Fibroblast of lung (primary cell): ENCODE data around the gene NCR3LG1. TPM values are rescaled to one million over a fixed set of nuclear protein-coding genes. Genes with fewer than 3 reads are reported as not detected.

Experiments used
- DNase-seq, 2 donors: peaks; one replicate each; pipeline versions ENCODE4 v3.0.0 to v3.0.0-alpha.2; 2010; ENCODE audit warnings: low read depth in 2 of 2
- H2AFZ ChIP-seq: 2 replicates; pipeline ENCODE4 v1.5.1; 2012; ENCODE audit warnings: low read length, control low read depth, inconsistent platforms
- H3K27ac ChIP-seq: 2 replicates; pipeline ENCODE4 v1.5.1; 2011; ENCODE audit warnings: low read length, control low read depth; ENCODE audit not compliant: insufficient read depth
- H3K27me3 ChIP-seq: 2 replicates; pipeline ENCODE4 v1.5.1; 2011; ENCODE audit warnings: mild to moderate bottlenecking, low read length; ENCODE audit not compliant: control insufficient read depth, insufficient read depth
- H3K36me3 ChIP-seq: 2 replicates; pipeline ENCODE4 v1.5.1; 2011; ENCODE audit warnings: low read length; ENCODE audit not compliant: control insufficient read depth, insufficient read depth
- H3K4me1 ChIP-seq: 2 replicates; pipeline ENCODE4 v1.5.1; 2011; ENCODE audit warnings: low read length; ENCODE audit not compliant: control insufficient read depth, insufficient read depth; ENCODE audit errors: extremely low read depth
- H3K4me2 ChIP-seq: 2 replicates; pipeline ENCODE4 v1.5.1; 2011; ENCODE audit warnings: low read length, control low read depth; ENCODE audit not compliant: insufficient read depth; ENCODE audit errors: extremely low read depth
- H3K4me3 ChIP-seq, 4 experiments: fragments of 200-600 bp in 1 of 4; sonication (generic) in 1 of 4; replicated peaks in 1 of 4; 2 replicates each; pipeline ENCODE4 v1.5.1; 2011 to 2016; ENCODE audit warnings: low read length in 4 of 4, low read depth in 3 of 4, mild to moderate bottlenecking in 3 of 4, control low read depth in 2 of 4, inconsistent platforms in 1 of 4, mixed read lengths in 1 of 4; ENCODE audit not compliant: insufficient read depth in 1 of 4; ENCODE audit errors: control extremely low read depth in 1 of 4
- H3K79me2 ChIP-seq: 2 replicates; pipeline ENCODE4 v1.5.1; 2012; ENCODE audit warnings: mild to moderate bottlenecking, low read length, inconsistent platforms; ENCODE audit not compliant: control insufficient read depth, insufficient read depth
- H3K9ac ChIP-seq: 2 replicates; pipeline ENCODE4 v1.5.1; 2011; ENCODE audit warnings: mild to moderate bottlenecking, low read length, control low read depth; ENCODE audit not compliant: insufficient read depth
- H3K9me3 ChIP-seq: 2 replicates; pipeline ENCODE4 v1.5.1; 2012; ENCODE audit warnings: low read depth, low read length; ENCODE audit not compliant: control insufficient read depth, insufficient read depth
- H4K20me1 ChIP-seq: 2 replicates; pipeline ENCODE4 v1.5.1; 2011; ENCODE audit warnings: low read length; ENCODE audit not compliant: control insufficient read depth, insufficient read depth; ENCODE audit errors: extremely low read depth
- EZH2 ChIP-seq: IDR thresholded peaks from 2 replicates; pipeline ENCODE4 v1.5.1; 2012; ENCODE audit warnings: low read length, control low read depth, mild to moderate bottlenecking; ENCODE audit errors: missing control alignments
- polyA plus RNA-seq, 2 donors: library from polyadenylated mRNA; depleted of rRNA in 1 of 2; stranded (reverse) in 1 of 2; unstranded in 1 of 2; fragments of >200 nt; gene quantifications; 2 replicates each; pipeline ENCODE4 v1.2.1, GENCODE V29; 2011 to 2012; ENCODE audit warnings: missing spikeins in 1 of 2
- total RNA-seq: library from RNA; depleted of rRNA; stranded (reverse); fragments of >200 nt; gene quantifications from 2 replicates; pipeline ENCODE4 v1.2.1, GENCODE V29; 2014
- TF ChIP-seq, protein P1 (sequence below), 2 donors: IDR thresholded peaks in 1 of 2; conservative IDR thresholded peaks in 1 of 2; 1 replicate in 1 of 2; 2 replicates in 1 of 2; pipeline ENCODE4 v1.5.1; 2011 to 2012; ENCODE audit warnings: low read length in 2 of 2, control low read depth in 1 of 2, inconsistent platforms in 1 of 2, low read depth in 1 of 2, mild to moderate bottlenecking in 1 of 2

NCR3LG1 gene
- total and polyA plus RNA-seq, 2 donors (not counting 1 experiment from before 2014, with no cell fraction given), result 4.5 to 6.0 TPM

DNA sequence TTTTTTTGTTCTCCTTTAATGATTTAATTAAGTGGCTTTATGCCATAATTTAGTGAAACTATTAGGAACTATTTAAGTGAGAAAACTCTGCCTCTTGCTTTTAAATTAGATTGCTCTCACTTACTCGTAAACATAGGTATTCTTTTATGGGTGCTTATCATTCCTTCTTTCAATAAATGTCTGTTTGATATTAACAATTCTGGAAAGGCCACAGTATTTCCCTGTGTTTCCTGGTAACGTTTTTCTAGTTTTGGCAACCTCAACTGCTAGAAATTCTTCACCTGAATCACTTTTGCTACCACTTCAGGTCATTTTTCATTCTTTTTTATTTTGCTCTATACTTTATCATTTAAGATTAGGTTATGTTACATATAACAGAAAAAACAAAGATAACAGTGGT lies 19.9 kb upstream of the NCR3LG1 start:
- no peak for DNase-seq
- Histone ChIP-seq H3K27me3 (no peaks in the 10 kb centered on the region), H4K20me1 (no peaks in the 10 kb centered on the region), H3K36me3 (peaks cover 2% of the 10 kb centered on the region), H3K79me2 (no peaks in the 10 kb centered on the region), H3K27ac (no peak overlapping the region), H3K9me3 (no peaks in the 10 kb centered on the region), H3K4me2 (no peak overlapping the region), H3K9ac (no peak overlapping the region), H2AFZ (no peak overlapping the region), H3K4me1 (no peaks in the 10 kb centered on the region), H3K4me3 (no peak overlapping the region)
- TF ChIP-seq, protein P1, sequence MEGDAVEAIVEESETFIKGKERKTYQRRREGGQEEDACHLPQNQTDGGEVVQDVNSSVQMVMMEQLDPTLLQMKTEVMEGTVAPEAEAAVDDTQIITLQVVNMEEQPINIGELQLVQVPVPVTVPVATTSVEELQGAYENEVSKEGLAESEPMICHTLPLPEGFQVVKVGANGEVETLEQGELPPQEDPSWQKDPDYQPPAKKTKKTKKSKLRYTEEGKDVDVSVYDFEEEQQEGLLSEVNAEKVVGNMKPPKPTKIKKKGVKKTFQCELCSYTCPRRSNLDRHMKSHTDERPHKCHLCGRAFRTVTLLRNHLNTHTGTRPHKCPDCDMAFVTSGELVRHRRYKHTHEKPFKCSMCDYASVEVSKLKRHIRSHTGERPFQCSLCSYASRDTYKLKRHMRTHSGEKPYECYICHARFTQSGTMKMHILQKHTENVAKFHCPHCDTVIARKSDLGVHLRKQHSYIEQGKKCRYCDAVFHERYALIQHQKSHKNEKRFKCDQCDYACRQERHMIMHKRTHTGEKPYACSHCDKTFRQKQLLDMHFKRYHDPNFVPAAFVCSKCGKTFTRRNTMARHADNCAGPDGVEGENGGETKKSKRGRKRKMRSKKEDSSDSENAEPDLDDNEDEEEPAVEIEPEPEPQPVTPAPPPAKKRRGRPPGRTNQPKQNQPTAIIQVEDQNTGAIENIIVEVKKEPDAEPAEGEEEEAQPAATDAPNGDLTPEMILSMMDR (conservative IDR thresholded peaks at IDR 0.05 in 1 of 2, IDR thresholded peaks at IDR 0.05 in 1 of 2; ENCODE audit: low read depth in 1 of 2, low read length in 2 of 2), result no peak
- no peak for TF ChIP-seq EZH2

DNA sequence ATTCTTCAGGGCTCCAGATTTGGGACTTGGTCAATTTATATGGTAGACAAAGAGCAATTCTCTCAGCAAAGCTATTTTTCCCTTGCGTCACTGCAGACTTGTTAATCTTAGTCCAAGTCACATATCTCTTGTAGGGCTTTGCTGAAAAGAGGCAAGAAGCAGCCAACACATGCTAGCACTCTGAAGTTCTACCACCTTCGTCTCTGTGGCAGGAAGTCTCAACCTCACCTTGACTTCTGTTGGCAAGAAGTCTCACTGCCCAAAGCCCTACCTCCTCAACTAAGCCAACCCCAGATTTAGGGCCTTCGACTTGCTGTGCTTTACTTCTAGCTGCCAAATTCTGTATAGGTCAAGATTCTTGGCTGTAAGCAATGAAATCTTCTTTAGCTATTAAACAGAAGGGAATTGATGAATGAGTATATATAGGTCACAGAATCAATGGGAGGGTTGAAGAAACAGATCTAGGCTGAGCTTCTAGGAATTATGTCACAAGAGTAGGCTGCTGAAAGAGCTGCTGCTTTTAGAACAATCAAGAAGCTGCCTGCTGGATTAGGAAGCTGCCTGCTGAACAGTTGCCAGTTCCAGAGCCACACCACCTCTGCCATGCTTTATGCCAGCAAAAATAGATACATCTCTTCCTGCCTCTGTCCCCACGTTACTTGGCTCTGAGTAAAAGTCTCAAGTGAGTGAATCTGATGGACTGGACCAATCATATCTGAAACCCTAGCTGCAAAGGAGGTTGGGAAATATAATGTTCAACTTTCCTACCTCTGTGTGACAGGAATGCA lies 17.6 kb upstream of the NCR3LG1 start:
- TF ChIP-seq, protein P1 (conservative IDR thresholded peaks at IDR 0.05 in 1 of 2, IDR thresholded peaks at IDR 0.05 in 1 of 2; ENCODE audit: low read depth in 1 of 2, low read length in 2 of 2), result no peak
- no peak for TF ChIP-seq EZH2
- H3K27me3 ChIP-seq, result no peaks in the 10 kb centered on the region
- no peak overlapping the region for H2AFZ ChIP-seq
- no peak for DNase-seq
- no peaks in the 10 kb centered on the region for H3K36me3 ChIP-seq
- H3K27ac ChIP-seq, result no peak overlapping the region
- H3K4me3 ChIP-seq, result no peak overlapping the region
- H3K79me2 ChIP-seq, result no peaks in the 10 kb centered on the region
- no peaks in the 10 kb centered on the region for H3K4me1 ChIP-seq
- H4K20me1 ChIP-seq, result no peaks in the 10 kb centered on the region
- H3K9ac ChIP-seq, result no peak overlapping the region
- no peaks in the 10 kb centered on the region for H3K9me3 ChIP-seq
- H3K4me2 ChIP-seq, result no peak overlapping the region

DNA sequence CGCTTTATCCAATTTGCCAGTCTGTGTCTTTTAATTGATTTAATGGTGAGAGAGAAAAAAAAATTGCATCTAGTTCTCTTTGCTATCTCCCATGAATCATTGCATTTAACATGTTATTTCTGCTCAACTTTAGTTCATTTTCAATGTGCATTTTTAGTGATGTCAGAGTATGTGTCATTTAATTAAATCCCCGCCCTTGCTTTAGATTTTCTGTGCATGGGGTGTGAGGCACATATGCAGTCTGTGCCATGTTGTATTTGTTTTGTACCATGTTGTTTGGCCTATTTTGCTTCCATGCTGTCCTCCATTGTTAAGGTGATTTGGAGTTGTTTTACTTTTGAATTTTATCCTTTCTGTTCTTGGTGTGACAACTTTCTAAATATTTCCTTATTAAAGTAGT lies 8.3 kb upstream of the NCR3LG1 start:
- no peak overlapping the region for H3K4me2 ChIP-seq
- no peak overlapping the region for H3K27ac ChIP-seq
- peaks cover 3% of the 10 kb centered on the region for H3K4me1 ChIP-seq
- no peaks in the 10 kb centered on the region for H3K79me2 ChIP-seq
- H3K9me3 ChIP-seq, result no peaks in the 10 kb centered on the region
- no peak for TF ChIP-seq EZH2
- TF ChIP-seq, protein P1 (conservative IDR thresholded peaks at IDR 0.05 in 1 of 2, IDR thresholded peaks at IDR 0.05 in 1 of 2; ENCODE audit: low read depth in 1 of 2, low read length in 2 of 2), result no peak
- no peak overlapping the region for H3K9ac ChIP-seq
- H3K4me3 ChIP-seq, result no peak overlapping the region
- H3K27me3 ChIP-seq, result no peaks in the 10 kb centered on the region
- no peaks in the 10 kb centered on the region for H3K36me3 ChIP-seq
- peak in 1 of 2 donors; percentile 7 for DNase-seq
- no peaks in the 10 kb centered on the region for H4K20me1 ChIP-seq
- H2AFZ ChIP-seq, result no peak overlapping the region
